GM21737 (cell line): ENCODE results near the gene MEF2C.

Experiments
- ATAC-seq: cut with Tn5 transposase; IDR thresholded peaks from one replicate; pipeline ENCODE4 v1.9.1; 2021; ENCODE audit warnings: mild to moderate bottlenecking, moderate library complexity; ENCODE audit not compliant: unreplicated experiment

The MEF2C gene

DNA sequence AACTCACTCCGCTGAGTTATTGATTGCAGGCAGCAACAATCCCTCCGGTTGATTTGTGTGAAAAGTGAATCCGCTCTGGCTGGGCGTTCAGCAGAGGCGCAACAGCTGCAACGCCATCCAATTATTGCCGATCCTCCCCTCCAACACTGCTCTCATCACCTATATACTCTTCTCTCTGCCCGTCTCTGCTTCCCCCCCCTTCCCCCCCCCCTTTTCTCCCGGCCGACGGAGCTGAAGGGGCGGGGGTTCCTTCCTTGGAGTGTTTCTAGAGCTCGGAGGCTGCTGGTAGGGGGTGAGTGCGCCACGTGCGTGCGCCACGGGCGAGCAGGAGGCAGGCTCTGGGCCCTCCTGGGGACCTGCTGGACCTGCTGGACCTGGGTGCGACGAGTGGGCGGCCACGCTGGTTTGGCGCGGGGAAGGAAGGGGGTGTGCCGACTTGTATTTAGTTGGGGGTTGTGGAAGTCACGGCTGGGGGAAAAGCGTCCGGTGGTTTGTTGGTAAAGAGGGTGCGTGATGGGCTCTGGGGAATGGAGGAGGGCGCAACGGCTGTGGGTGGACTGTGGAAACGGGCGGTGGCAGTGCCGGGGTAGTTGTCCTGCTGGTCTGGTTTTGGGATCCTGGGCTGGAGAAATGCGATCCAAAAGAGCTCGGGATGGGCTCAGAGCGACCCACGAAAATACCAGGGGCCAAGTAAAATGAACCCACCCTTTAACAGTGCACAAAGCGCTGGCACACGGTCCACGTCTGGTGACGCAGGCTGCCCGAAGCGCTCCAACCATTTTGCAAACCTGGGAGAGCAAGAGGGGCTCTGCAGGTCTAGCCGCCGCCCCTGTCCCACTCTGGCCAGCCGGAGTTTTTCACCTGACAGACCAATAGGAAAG is 6.4 kb upstream of the MEF2C start:
- peak; percentile 35 for ATAC-seq

DNA sequence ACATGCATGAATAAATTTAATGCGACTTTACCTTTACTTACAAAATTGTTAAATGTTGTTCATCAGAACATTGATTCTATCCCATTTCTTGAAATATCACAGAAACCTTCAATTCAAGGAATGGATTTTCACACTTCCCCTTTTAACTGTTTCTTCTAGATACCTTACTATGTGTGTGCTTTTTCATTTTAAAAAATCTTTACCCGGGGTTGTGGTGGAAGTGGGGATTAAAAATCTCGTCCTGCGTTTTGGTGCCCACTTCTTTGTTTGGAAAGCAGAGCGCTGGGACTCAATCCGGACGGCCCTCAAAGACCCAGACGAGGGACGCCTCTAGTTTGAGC is 5.8 kb upstream of the MEF2C start:
- no peak for ATAC-seq

DNA sequence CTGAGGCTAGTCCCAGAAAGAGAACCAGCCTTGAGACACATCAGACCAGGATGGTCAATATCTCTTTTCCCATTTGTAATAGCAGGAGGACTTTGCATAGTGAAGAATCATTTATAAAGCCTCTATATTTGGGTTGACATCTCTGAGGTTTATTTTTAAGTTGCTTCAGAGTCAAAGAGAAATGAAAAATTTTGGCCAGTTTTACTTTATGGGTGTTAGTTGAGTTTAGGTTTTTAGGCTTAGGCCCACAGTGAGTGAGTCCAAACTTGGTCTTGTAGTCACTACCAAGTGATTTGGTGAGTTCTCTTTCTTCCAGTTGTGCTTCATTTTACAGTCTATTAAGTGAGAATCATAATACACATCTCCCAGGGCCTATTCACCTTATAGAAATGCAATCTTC is 5.3 kb upstream of the MEF2C start:
- no peak for ATAC-seq

DNA sequence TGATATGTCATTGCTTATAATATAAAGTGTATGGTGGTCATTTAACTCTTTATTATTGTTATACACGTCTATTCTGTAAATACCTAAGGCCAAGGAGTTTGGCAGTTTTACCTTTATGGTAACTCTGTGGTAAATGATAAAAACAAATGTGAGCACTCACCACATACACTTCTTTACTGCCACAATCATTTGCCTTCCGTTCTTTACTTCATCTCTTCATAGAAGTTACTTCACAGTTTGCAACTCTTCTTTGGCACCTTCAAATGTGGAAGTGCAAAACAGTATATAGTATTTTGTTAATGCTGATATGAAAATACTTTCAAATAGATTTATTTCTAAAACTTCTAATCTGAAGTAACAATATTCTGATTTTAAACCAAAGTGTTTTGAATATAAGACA is 4.4 kb upstream of the MEF2C start:
- no peak for ATAC-seq

DNA sequence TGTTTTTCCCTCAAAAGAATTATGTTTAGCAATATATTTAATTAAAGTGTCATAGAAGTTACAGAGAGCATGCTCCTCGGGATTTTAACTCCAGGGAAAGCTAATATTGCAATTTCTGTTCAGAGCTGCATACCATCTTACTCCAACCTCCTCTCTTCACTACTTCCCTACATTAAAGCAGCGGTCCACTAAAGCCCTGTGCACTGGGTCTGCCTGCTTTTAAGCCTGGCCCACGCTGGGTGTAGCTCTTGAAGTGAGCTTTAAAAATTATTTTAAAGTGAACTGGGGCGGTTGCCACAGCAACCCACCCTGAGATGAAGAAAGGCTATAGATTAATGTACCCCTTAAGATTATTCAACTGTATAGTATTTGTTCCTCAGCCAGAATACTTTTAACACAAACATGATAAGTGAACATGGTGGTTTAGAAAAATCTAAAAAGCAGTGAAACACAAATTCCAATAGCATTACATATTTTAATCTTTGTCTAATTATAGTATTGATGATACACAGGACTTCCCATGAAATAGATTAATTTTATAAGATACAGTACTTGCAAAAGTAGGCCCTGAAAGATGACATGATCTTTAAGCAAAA is 3.9 kb upstream of the MEF2C start:
- ATAC-seq: peak; percentile 21

DNA sequence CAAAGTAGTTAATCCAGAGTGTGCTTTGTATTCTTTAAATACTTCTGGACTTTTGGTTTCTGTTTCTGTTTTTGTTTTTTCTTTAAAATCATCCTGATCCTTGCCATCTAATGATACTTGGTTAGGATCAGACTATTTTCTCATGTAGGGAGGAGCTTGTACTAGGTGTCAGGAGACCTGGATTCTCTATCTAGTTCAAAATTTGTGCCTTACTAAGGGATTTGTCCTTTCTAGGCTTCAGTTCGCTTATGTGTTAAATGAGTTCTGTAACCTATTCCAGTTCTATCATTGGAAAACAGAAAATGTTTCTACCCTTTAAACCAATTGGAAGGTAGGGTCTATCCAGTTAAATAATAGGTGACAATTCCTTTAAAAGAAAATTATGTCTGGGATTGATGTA is 3.3 kb upstream of the MEF2C start:
- no peak for ATAC-seq

DNA sequence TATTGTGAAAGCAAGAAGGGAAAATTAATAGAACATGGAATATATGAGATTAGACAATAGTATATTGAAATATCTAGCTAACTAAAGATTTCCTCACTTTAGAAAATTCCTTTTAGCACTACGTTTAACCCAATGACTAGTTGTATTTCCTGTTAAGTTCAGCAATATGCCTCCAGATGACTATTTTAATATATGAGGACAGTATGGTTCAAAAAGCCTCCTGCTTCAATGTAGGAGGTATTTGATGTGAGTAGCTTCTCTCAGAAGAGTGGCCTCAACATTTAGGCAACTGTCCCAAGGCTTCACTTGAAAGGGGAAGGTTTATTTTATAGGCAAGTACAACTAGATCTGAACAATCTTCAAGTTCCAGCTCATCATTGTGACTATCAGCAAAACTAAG is 2.0 kb upstream of the MEF2C start:
- ATAC-seq: no peak

DNA sequence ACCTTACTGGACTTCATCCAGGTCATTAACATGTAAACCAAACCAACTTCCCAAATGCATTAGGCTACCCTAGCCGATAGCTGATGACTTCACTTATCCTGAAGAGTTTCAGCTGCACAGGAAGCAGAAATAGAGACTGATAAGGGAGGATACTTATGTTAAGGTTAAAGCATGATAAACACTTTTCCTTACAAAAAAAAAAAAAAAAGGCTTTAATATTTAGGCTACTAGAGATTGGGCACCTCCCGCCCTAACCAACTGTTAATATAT is 1.6 kb upstream of the MEF2C start:
- no peak for ATAC-seq

DNA sequence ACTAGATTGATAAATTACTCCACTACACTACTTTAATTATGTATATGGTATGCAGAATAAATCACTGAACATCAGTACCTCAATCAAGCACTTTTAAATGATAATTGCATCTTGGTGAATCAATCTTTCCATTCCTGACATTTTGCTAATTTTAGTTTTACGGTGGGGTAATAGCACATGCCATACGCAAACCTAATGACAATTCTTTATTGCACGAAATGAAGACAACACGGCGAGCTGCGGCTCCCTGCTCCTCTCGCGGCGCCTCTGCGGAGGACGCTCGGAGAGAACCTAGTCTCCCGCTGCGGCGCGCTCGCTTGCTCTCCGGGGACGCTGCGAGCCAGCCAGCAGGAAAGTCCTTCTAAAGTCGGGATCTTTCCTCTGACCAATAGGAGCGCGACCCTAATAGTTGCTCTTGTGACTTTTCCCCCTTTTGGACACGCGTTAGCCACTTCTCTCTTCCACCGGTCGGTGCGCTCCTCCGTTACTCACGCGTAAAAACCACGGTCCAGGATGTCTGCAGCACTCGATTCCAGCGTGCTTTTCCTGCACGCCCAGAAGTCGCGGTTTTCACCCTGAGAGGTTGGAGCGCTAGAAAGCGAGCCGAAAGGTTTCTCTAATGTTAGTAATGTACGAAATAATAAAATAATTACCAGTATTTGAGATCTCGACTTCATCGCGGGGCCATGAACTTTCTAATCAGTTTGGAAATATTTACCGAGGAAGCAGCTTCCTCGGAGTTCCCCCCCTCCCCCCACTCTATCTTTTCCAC is 1.0 kb upstream of the MEF2C start:
- ATAC-seq: peak; percentile 23

DNA sequence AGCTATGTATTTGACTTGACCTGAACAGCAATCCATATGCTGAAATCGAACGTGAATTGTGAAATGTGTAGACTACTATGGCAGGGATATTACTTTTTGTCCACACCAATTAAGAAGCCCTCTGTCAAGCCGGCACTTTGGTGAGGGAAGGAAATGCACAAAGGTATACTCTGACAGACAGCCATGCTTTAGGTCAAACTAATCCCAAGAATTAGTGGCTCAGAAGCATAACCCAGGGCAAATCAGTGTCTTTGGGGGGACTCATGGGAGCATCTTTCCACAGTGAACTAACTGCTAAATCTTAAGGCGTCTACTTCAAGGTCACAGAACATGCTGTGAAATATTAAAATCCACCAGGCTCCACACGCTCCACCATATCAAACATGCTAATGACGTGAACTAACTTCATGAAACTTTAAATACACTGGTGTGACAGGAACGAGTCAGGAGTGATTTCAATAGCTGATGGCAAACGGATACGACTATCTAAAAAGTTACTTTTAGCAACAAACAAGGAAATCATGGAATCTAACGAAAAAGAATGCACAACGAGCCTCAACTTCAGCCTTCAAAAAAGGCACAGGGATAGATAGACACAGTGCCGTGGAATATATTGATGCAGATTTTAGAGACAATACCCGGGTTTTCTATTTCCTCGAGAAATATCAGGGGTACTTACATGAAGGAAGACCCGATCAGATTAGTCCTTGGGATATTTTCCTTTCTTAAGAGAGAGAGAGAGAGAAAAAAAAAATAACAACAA is 527 bp downstream of the MEF2C start:
- ATAC-seq: no peak

DNA sequence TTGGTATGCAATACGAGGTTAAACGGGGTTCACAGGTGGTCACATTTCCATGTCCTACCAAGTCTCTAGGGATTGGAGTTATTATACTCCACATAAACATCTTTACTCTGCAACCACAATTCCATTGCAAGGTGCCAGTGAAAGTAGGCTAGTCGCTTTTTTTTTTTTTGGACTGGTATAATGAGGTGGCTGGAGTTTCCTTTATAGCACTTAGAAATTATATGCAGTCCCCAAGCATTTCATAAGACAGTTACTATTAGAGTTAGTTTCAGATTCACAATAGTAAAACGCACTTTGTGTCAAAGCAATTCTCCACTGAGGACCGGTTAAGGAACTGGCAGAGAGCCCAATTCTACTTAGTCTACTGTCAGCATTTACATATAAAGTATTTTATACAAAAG is 1.4 kb downstream of the MEF2C start:
- no peak for ATAC-seq

DNA sequence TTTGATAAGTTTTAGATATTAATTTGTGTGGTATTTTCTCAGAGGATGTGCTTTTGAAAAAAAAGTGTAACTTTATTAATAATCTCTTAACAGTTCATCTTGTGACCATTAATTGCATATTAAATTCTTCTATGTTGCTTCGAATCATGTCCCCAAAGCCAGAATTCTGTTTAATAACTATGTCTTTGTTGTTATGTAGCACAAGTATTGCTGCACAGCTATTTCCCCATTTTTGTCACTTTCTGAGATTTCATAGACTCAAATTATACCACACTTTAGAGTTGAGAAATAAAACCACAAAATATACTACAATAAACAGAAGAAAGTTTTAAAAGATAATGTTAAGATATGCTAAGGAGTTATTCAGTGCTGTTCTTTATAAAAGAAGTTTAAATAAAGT is 2.8 kb downstream of the MEF2C start:
- ATAC-seq: no peak

DNA sequence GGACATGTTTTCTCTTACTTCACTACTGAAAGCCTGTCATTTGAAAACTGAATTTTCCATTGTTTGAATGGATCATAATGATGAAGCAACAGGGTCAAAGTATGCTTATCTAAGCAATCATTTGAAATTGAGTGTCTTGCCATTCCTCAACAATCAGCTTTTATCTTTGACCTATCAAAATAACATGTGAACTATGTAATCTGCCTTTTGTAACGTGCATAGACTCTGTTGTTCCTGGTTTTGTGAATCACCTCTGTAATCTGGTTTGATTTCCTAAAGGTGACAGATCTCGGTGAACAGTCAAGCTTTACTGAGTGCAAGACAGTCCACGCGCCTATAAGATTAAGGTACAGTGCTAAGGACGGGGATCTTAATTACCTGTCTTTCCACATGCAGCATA is 3.3 kb downstream of the MEF2C start:
- no peak for ATAC-seq

DNA sequence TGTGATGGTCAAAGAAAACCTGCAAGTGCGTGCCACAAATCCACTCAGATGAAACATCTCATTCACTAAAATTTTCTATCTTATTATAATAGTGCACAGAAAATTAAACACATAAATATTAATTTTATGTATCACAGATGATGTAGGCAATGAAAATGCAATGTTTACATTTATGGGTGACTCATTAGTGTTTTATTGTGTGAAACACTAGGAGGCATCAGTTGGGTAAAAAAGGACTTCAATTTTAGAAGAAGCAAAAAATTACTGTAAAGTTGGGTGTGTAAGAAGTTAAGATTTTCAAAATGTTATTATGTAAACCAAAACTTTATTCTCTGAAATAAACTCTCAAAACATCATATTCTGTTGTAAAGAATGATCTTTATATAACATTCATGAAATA is 4.0 kb downstream of the MEF2C start:
- ATAC-seq: no peak

DNA sequence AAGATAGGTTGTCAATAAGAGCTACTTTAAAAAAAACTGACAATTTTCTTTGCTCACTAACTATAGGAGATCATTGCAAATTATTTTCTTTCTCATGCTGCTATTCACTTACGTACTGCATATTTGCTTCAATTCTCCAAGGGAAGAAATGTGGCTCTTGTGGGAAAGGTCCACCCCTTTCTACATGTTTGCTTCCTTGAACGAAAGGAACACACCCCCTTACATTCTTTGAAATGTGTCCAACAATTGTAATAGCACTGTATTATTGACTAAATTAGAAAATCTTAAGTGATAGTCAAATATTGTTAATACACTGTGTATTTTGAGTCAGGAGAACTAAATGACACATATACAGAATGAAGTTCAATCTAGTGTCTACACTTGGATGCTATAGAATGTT is 5.2 kb downstream of the MEF2C start:
- ATAC-seq: no peak

DNA sequence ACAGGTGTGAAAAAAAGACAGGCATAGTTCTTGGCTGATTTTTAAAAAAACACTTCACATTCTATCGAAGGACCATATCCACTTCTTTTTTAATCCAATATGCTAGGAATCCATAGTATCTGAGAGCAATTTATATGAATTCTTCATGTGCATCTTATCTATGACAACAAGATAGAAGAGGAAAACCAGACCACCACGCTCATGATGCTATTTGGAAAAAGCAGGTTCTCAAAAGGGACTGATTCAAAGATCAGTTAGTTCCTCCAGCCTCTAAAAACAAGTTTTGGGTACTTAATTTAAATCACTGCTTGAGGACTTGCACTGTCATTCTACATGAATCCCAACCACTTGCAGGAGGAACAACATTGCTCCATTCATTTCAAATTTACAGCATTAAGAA is 6.3 kb downstream of the MEF2C start:
- ATAC-seq: no peak

DNA sequence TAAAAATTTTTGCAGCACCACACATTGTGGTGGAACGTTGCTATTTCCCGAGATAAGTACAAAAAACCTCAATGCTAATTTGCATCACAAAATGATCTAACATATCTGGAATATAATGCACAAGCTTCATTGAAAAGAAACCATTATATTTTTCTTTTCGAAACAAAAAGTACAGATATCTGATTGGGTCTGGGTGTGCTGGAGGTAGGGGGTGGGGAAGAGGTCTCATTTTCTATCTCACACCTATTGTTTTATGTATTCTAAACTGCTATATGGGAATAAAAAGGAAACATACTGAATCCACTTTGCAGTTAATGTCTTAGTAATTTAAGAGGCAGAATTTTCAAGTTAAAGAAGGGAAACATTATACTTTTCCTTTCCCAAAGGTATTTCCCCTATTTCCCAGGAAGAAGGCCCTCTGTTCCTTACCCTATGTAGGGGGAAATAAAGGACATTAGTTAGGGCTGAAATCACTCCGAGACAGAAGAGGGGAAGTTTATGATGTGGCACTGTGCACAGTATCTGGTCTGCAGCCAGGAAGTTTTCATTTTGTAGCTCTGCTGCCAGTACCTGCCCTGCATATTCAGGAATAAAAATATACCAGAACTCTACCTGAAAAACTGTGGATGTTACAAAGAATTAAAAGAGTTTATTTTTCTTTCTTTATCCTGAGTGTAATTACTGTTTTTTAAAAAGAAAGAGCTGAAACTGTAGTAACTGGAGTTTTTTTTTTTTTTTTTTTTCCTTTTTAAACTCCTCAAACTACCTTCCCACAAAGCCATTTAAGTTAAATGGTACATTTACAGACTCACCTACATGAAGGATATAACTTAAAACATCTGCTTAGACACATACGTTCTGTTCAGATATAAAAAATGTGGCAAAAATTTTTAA is 7.4 kb downstream of the MEF2C start:
- no peak for ATAC-seq

DNA sequence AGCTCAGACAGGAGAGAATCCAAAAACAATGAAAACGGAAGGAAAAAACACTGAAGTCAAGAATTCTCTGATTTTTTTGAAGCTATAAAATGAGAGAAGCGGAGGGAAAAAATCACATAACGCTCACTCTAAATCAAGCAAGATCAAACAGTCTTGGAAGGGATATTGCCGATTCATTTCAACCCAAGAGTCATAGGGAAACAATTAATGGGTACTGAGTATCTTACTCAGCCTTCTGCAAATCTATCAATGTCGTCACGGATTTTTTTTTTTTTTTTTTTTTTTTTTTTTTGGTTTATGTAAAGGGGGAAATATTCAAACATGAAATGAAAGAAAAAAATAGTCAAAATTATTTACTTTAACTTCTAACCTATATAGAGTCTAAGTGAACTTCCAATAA is 9.5 kb downstream of the MEF2C start:
- no peak for ATAC-seq

DNA sequence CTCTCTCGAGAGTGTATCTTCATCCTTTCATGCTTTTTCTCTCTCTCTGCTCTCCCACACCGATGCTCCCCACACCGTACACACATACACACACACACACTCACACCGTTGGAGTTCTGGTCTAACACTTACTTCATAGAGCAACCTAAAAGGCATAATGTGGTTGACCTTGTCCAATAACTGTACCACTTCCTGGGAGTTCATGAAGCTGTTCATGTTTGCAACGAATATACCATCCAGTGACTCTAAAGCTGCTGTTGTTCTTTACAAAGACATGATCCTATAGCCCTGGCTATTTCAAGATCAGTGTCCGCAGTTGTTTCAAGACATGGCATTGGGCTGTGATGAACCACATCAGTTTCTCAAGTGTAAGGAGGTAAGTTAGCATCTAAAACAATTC is 10.0 kb downstream of the MEF2C start:
- no peak for ATAC-seq

DNA sequence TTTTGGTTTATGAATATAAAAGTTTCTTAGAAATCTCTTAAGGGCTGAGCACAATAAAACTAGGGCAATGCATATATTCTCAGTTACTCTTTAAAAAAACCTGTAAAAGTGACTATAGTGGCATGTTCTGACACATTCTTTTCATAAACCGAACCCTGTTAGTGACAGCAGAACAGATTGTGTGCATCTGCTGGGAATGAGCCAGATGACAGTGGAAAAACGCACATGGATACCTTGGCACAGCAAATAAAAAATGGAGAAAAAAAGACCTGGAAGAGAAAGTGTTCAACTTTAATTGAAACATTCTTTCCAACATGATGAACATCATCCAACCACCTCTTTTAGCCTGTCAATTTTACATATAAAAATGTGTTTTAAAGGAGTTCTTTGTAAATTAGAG is 12.7 kb downstream of the MEF2C start:
- no peak for ATAC-seq
